IMR-90 (cell line): ENCODE data around the gene LHFPL6.

Experiments used
- BHLHE40 ChIP-seq: fragments of 150-350 bp; IDR thresholded peaks from 2 replicates; pipeline ENCODE4 v1.6.1; 2016; ENCODE audit warnings: mild to moderate bottlenecking, low read depth, low read length
- ELK1 ChIP-seq: fragments of 150-350 bp; IDR thresholded peaks from 2 replicates; pipeline ENCODE4 v1.6.1; 2016; ENCODE audit warnings: low read depth, mild to moderate bottlenecking, low read length, moderate library complexity, borderline replicate concordance
- MAZ ChIP-seq: IDR thresholded peaks from 2 replicates; pipeline ENCODE4 v1.6.1; 2012; ENCODE audit warnings: low read depth, mild to moderate bottlenecking, low read length, improper control_type of control experiment, moderate library complexity, borderline replicate concordance
- POLR2A ChIP-seq: IDR thresholded peaks from 2 replicates; pipeline ENCODE4 v1.6.1; 2012; ENCODE audit warnings: mild to moderate bottlenecking, low read depth, low read length
- RCOR1 ChIP-seq: IDR thresholded peaks from 2 replicates; pipeline ENCODE4 v1.6.1; 2012; ENCODE audit warnings: mild to moderate bottlenecking, low read length, improper control_type of control experiment; ENCODE audit not compliant: insufficient replicate concordance
- RFX5 ChIP-seq: IDR thresholded peaks from 2 replicates; pipeline ENCODE4 v1.8.0; 2012; ENCODE audit warnings: low read depth, mild to moderate bottlenecking, low read length, moderate library complexity
- SMC3 ChIP-seq: fragments of 150-350 bp; IDR thresholded peaks from 2 replicates; pipeline ENCODE4 v1.6.1; 2016; ENCODE audit warnings: low read depth, mild to moderate bottlenecking, antibody characterized with exemption, low read length, moderate library complexity
- TF ChIP-seq, protein P1 (sequence below): conservative IDR thresholded peaks from 2 replicates; pipeline ENCODE4 v1.5.1; 2012; ENCODE audit warnings: mild to moderate bottlenecking, low read depth, low read length, improper control_type of control experiment

DNA sequence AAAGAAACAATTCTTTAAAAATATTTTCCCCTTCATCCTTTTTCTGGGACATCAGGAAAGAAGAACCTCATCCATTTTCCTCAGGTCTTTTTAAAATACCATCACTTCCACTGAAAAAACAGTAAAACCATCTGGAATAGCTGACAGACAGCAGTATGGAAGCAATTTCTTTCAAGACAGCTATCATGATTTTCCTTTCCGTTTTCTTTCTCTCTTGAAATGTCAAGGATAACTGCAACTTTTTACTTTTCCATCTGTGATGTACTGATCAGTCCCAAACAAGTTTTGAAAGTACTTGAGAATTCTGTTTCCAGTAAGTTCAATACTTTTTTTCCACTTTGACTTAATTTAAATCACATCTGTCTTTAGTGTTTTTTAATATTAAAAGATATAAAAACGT is 211.2 kb downstream of the LHFPL6 start:
- TF ChIP-seq, protein P1, sequence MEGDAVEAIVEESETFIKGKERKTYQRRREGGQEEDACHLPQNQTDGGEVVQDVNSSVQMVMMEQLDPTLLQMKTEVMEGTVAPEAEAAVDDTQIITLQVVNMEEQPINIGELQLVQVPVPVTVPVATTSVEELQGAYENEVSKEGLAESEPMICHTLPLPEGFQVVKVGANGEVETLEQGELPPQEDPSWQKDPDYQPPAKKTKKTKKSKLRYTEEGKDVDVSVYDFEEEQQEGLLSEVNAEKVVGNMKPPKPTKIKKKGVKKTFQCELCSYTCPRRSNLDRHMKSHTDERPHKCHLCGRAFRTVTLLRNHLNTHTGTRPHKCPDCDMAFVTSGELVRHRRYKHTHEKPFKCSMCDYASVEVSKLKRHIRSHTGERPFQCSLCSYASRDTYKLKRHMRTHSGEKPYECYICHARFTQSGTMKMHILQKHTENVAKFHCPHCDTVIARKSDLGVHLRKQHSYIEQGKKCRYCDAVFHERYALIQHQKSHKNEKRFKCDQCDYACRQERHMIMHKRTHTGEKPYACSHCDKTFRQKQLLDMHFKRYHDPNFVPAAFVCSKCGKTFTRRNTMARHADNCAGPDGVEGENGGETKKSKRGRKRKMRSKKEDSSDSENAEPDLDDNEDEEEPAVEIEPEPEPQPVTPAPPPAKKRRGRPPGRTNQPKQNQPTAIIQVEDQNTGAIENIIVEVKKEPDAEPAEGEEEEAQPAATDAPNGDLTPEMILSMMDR = no peak
- no peak for TF ChIP-seq RFX5
- no peak for TF ChIP-seq BHLHE40
- TF ChIP-seq MAZ = no peak
- no peak for TF ChIP-seq POLR2A
- no peak for TF ChIP-seq ELK1
- no peak for TF ChIP-seq SMC3
- no peak for TF ChIP-seq RCOR1
